RCC 7860 (cell line): Measurements from ENCODE around the gene GLA.
A peak's percentile ranks its signal among the peaks of the same experiment; 100 is the strongest.

Experiments
- DNase-seq: peaks from one replicate; pipeline ENCODE4 v3.0.0-alpha.2; 2015; ENCODE audit warnings: low spot score
- FAIRE-seq: peaks from 2 replicates; lab custom pipeline; 2012; peaks lifted over from hg19 to GRCh38; lab: Jason Lieb, UNC

GLA gene

GRCh38 chrX:101407748-101408531, at the start of gene GLA, which contains the start of gene HNRNPH2:
Gene GLA, minus strand, starts transcription at chrX:101407925. Its CDS starts 22 bp downstream, at chrX:101407903.
Gene HNRNPH2, plus strand, starts transcription at chrX:101408222. Its CDS starts 3,767 bp downstream, at chrX:101411989.
- DNase-seq: peak; percentile 97
- peak; percentile 96 for FAIRE-seq

- no peak for FAIRE-seq
- no peak for DNase-seq
Observed at GRCh38 chrX:101452056-101452455, 44.3 kb upstream of the GLA start.

GRCh38 chrX:101450961-101451360, 43.2 kb upstream of the GLA start:
- DNase-seq: no peak
- no peak for FAIRE-seq

- FAIRE-seq (no peak), DNase-seq (no peak)
Observed at GRCh38 chrX:101450085-101450484, 42.4 kb upstream of the GLA start.

- FAIRE-seq (no peak), DNase-seq (no peak)
Observed at GRCh38 chrX:101449279-101449678, 41.6 kb upstream of the GLA start.

- no peak for DNase-seq
Observed at GRCh38 chrX:101442085-101442484, 34.4 kb upstream of the GLA start.

GRCh38 chrX:101430457-101431078, 22.8 kb upstream of the GLA start:
- peak; percentile 72 for FAIRE-seq

More at GRCh38 chrX:101442085-101442484, 34.4 kb upstream of the GLA start:
- no peak for FAIRE-seq

GRCh38 chrX:101429934-101430333, 22.2 kb upstream of the GLA start:
- no peak for DNase-seq
- no peak for FAIRE-seq

More at GRCh38 chrX:101430457-101431078, 22.8 kb upstream of the GLA start:
- no peak for DNase-seq

GRCh38 chrX:101427954-101428353, 20.2 kb upstream of the GLA start:
- DNase-seq (no peak), FAIRE-seq (no peak)

- DNase-seq (no peak), FAIRE-seq (no peak)
Observed at GRCh38 chrX:101419489-101419888, 11.8 kb upstream of the GLA start.

GRCh38 chrX:101417981-101418841, 10.5 kb upstream of the GLA start:
- FAIRE-seq: no peak
- no peak for DNase-seq

- DNase-seq (no peak), FAIRE-seq (no peak)
Observed at GRCh38 chrX:101417190-101417589, 9.5 kb upstream of the GLA start.

GRCh38 chrX:101416691-101417090, 9.0 kb upstream of the GLA start:
- FAIRE-seq: no peak
- no peak for DNase-seq

- FAIRE-seq: no peak
- peak; percentile 18 for DNase-seq
Observed at GRCh38 chrX:101415180-101416145, 7.7 kb upstream of the GLA start.

- FAIRE-seq (no peak), DNase-seq (no peak)
Observed at GRCh38 chrX:101411984-101412383, 4.3 kb upstream of the GLA start.

GRCh38 chrX:101410461-101410860, 2.7 kb upstream of the GLA start:
- no peak for DNase-seq

GRCh38 chrX:101409043-101409442, 1.3 kb upstream of the GLA start:
- FAIRE-seq: no peak

More at GRCh38 chrX:101410461-101410860, 2.7 kb upstream of the GLA start:
- no peak for FAIRE-seq

GRCh38 chrX:101408532-101408841, 762 bp upstream of the GLA start:
- DNase-seq (no peak), FAIRE-seq (no peak)

More at GRCh38 chrX:101409043-101409442, 1.3 kb upstream of the GLA start:
- DNase-seq: no peak

- no peak for DNase-seq
- no peak for FAIRE-seq
Observed at GRCh38 chrX:101407167-101407747, 468 bp downstream of the GLA start.

GRCh38 chrX:101399825-101400224, 7.9 kb downstream of the GLA start:
- FAIRE-seq (no peak), DNase-seq (no peak)
